ENCODE data around the gene SCD. TPM values are rescaled to one million over a fixed set of nuclear protein-coding genes. Genes with fewer than 3 reads are reported as not detected.

Gene SCD
- polyA plus RNA-seq, 2 donors = 57.6 to 73.1 TPM

- H3K4me3 ChIP-seq (ENCODE audit: low read depth in 1 of 2, low read length in 2 of 2) = no peak overlapping the region
- H3K9me3 ChIP-seq (ENCODE audit: control insufficient read depth in 2 of 2, insufficient read depth in 1 of 2, low read depth in 1 of 2, low read length in 1 of 2) = no peaks in the 10 kb centered on the region
- H3K4me1 ChIP-seq (ENCODE audit: control insufficient read depth in 2 of 2, insufficient read depth in 2 of 2, low read length in 1 of 2) = no peaks in the 10 kb centered on the region
- no peaks in the 10 kb centered on the region for H3K36me3 ChIP-seq (ENCODE audit: control insufficient read depth in 2 of 2, insufficient read depth in 2 of 2, low read length in 1 of 2)
- no peaks in the 10 kb centered on the region for H3K27me3 ChIP-seq (ENCODE audit: control insufficient read depth in 1 of 2, insufficient read depth in 2 of 2, low read length in 2 of 2)
- WGBS, 2 donors = 55 to 59% methylated on average over 4 of the region's 4 CpGs
- no peak overlapping the region for H3K27ac ChIP-seq (ENCODE audit: low read depth in 2 of 2, low read length in 1 of 2)
Observed at GRCh38 chr10:100338434-100339036, 8.5 kb upstream of the SCD start.

GRCh38 chr10:100339236-100339635 is 7.8 kb upstream of the SCD start:
- no peak overlapping the region for H3K27ac ChIP-seq (ENCODE audit: low read depth in 2 of 2, low read length in 1 of 2)
- no peak overlapping the region for H3K4me3 ChIP-seq (ENCODE audit: low read depth in 1 of 2, low read length in 2 of 2)
- no peaks in the 10 kb centered on the region for H3K27me3 ChIP-seq (ENCODE audit: control insufficient read depth in 1 of 2, insufficient read depth in 2 of 2, low read length in 2 of 2)
- H3K9me3 ChIP-seq (ENCODE audit: control insufficient read depth in 2 of 2, insufficient read depth in 1 of 2, low read depth in 1 of 2, low read length in 1 of 2) = no peaks in the 10 kb centered on the region
- no peaks in the 10 kb centered on the region for H3K4me1 ChIP-seq (ENCODE audit: control insufficient read depth in 2 of 2, insufficient read depth in 2 of 2, low read length in 1 of 2)
- no peaks in the 10 kb centered on the region for H3K36me3 ChIP-seq (ENCODE audit: control insufficient read depth in 2 of 2, insufficient read depth in 2 of 2, low read length in 1 of 2)
- WGBS, 2 donors = 57 to 62% methylated on average over 5 of the region's 5 CpGs

DNA sequence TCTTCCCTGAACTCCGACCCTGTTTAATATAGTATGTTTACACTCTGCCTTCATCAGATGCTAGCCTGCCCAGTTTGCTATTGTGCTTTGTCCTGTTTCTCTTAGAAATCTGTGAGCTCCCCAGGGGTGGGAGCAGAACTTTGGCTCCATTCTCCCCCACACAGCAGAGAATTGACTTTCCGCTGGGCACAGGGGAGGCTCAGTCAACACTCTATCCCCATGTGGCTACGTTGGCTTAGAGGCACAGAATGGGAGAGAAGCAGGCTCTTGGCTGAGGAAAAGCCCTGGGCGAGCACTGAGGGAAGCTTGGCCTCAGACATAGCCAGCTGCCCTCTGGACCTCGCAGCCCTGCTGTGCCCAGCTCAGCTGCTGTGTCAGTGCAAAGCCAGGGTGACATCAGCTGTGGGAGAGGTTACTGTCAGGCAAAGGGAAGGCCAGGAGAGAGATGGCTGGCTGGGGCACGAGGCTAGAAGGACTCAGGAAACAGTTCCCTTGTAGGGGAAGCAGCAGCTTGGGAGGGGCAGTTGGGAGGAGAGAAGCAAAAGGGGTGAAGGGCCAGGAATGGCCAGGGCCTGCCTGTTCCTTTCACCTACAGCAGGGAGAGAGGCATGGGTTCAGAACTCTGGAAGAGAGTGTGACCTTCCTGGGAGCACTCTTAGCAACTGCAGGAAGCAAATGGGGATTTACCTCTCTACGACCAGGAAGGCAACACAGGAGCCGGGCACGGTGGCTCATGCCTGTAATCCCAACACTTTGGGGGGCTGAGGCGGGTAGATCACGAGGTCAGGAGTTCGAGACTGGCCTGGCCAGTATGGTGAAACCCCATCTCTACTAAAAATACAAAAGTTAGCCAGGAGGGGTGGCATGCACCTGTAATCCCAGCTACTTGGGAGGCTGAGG is 5.8 kb upstream of the SCD start:
- no peaks in the 10 kb centered on the region for H3K27me3 ChIP-seq (ENCODE audit: control insufficient read depth in 1 of 2, insufficient read depth in 2 of 2, low read length in 2 of 2)
- H3K36me3 ChIP-seq (ENCODE audit: control insufficient read depth in 2 of 2, insufficient read depth in 2 of 2, low read length in 1 of 2) = no peaks in the 10 kb centered on the region
- 78% methylated on average over 12 of the region's 12 CpGs for WGBS, 2 donors
- no peaks in the 10 kb centered on the region for H3K4me1 ChIP-seq (ENCODE audit: control insufficient read depth in 2 of 2, insufficient read depth in 2 of 2, low read length in 1 of 2)
- no peak overlapping the region for H3K27ac ChIP-seq (ENCODE audit: low read depth in 2 of 2, low read length in 1 of 2)
- H3K4me3 ChIP-seq (ENCODE audit: low read depth in 1 of 2, low read length in 2 of 2) = no peak overlapping the region
- no peaks in the 10 kb centered on the region for H3K9me3 ChIP-seq (ENCODE audit: control insufficient read depth in 2 of 2, insufficient read depth in 1 of 2, low read depth in 1 of 2, low read length in 1 of 2)

GRCh38 chr10:100341953-100342626 is 4.9 kb upstream of the SCD start:
- no peaks in the 10 kb centered on the region for H3K4me1 ChIP-seq (ENCODE audit: control insufficient read depth in 2 of 2, insufficient read depth in 2 of 2, low read length in 1 of 2)
- 41 to 48% methylated on average over 9 of the region's 9 CpGs for WGBS, 2 donors
- no peak overlapping the region for H3K27ac ChIP-seq (ENCODE audit: low read depth in 2 of 2, low read length in 1 of 2)
- no peaks in the 10 kb centered on the region for H3K36me3 ChIP-seq (ENCODE audit: control insufficient read depth in 2 of 2, insufficient read depth in 2 of 2, low read length in 1 of 2)
- no peaks in the 10 kb centered on the region for H3K27me3 ChIP-seq (ENCODE audit: control insufficient read depth in 1 of 2, insufficient read depth in 2 of 2, low read length in 2 of 2)
- H3K4me3 ChIP-seq (ENCODE audit: low read depth in 1 of 2, low read length in 2 of 2) = no peak overlapping the region
- no peaks in the 10 kb centered on the region for H3K9me3 ChIP-seq (ENCODE audit: control insufficient read depth in 2 of 2, insufficient read depth in 1 of 2, low read depth in 1 of 2, low read length in 1 of 2)

- no peaks in the 10 kb centered on the region for H3K4me1 ChIP-seq (ENCODE audit: control insufficient read depth in 2 of 2, insufficient read depth in 2 of 2, low read length in 1 of 2)
- H3K36me3 ChIP-seq (ENCODE audit: control insufficient read depth in 2 of 2, insufficient read depth in 2 of 2, low read length in 1 of 2) = no peaks in the 10 kb centered on the region
- no peak overlapping the region for H3K27ac ChIP-seq (ENCODE audit: low read depth in 2 of 2, low read length in 1 of 2)
- H3K4me3 ChIP-seq (ENCODE audit: low read depth in 1 of 2, low read length in 2 of 2) = no peak overlapping the region
- no peaks in the 10 kb centered on the region for H3K9me3 ChIP-seq (ENCODE audit: control insufficient read depth in 2 of 2, insufficient read depth in 1 of 2, low read depth in 1 of 2, low read length in 1 of 2)
- H3K27me3 ChIP-seq (ENCODE audit: control insufficient read depth in 1 of 2, insufficient read depth in 2 of 2, low read length in 2 of 2) = no peaks in the 10 kb centered on the region
- WGBS, 2 donors = 82% methylated on average over 7 of the region's 7 CpGs
Observed at GRCh38 chr10:100342627-100342972, 4.4 kb upstream of the SCD start.

DNA sequence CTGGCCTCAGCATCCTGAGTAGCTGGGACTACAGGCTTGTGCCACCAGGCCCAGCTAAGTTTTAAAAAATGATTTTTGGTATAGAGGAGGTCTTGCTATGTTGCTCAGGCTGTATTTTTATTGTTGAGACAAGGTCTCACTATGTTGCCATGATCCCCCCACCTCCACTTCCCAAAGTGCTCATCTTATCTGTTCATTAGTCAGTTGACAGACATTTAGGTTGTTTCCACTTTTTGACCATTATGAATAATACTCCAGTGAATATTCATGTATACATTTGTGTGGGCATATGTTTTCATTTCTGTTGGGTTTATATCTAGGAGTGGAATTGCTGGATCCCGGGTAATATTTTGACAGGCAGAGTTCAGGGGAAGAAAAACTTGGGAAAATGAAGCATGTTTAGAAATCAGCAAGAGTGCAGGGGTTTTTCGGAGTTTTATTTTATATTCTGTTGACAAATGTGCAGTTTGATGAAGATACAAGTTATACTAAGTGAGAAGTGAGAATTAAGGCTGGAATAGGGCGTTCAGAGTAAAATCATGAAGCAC is 2.7 kb upstream of the SCD start:
- H3K4me1 ChIP-seq (ENCODE audit: control insufficient read depth in 2 of 2, insufficient read depth in 2 of 2, low read length in 1 of 2) = peaks cover 2 to 8% of the 10 kb centered on the region in 2 donors
- WGBS, 2 donors = 72 to 90% methylated on average over 3 of the region's 3 CpGs
- H3K27me3 ChIP-seq (ENCODE audit: control insufficient read depth in 1 of 2, insufficient read depth in 2 of 2, low read length in 2 of 2) = no peaks in the 10 kb centered on the region
- no peak overlapping the region for H3K27ac ChIP-seq (ENCODE audit: low read depth in 2 of 2, low read length in 1 of 2)
- H3K36me3 ChIP-seq (ENCODE audit: control insufficient read depth in 2 of 2, insufficient read depth in 2 of 2, low read length in 1 of 2) = peaks cover 0 to 5% of the 10 kb centered on the region in 2 donors
- H3K4me3 ChIP-seq (ENCODE audit: low read depth in 1 of 2, low read length in 2 of 2) = no peak overlapping the region
- no peaks in the 10 kb centered on the region for H3K9me3 ChIP-seq (ENCODE audit: control insufficient read depth in 2 of 2, insufficient read depth in 1 of 2, low read depth in 1 of 2, low read length in 1 of 2)

GRCh38 chr10:100345570-100346330 is 1.3 kb upstream of the SCD start:
- peaks cover 2 to 13% of the 10 kb centered on the region in 2 donors for H3K4me1 ChIP-seq (ENCODE audit: control insufficient read depth in 2 of 2, insufficient read depth in 2 of 2, low read length in 1 of 2)
- H3K27ac ChIP-seq (ENCODE audit: low read depth in 2 of 2, low read length in 1 of 2) = no peak overlapping the region
- peaks cover 0 to 7% of the 10 kb centered on the region in 2 donors for H3K36me3 ChIP-seq (ENCODE audit: control insufficient read depth in 2 of 2, insufficient read depth in 2 of 2, low read length in 1 of 2)
- 62 to 63% methylated on average over 9 of the region's 9 CpGs for WGBS, 2 donors
- H3K4me3 ChIP-seq (ENCODE audit: low read depth in 1 of 2, low read length in 2 of 2) = peak overlapping the region in 1 of 2 donors; percentile 64
- H3K9me3 ChIP-seq (ENCODE audit: control insufficient read depth in 2 of 2, insufficient read depth in 1 of 2, low read depth in 1 of 2, low read length in 1 of 2) = no peaks in the 10 kb centered on the region
- H3K27me3 ChIP-seq (ENCODE audit: control insufficient read depth in 1 of 2, insufficient read depth in 2 of 2, low read length in 2 of 2) = no peaks in the 10 kb centered on the region

DNA sequence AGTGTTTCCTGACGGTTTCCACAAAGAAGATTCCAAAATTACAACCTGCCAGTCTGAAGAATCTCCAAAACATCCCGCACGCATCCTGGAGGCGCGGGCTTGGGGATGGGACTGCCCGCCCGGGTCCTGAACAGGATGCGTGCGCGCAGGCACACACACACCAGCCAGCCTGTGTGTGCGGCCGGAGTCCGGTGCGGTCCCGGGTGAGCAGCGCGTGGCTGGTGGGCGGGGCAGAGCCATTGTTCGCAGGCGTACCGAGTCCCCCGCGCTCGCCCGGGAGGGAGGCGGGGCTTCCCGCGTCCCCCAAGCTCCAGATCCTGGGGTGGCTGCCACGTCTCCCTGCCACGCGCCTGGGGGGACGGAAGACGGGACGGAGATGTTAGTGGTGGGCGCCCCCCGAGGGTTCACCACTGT is 675 bp upstream of the SCD start:
- peaks cover 2 to 13% of the 10 kb centered on the region in 2 donors for H3K4me1 ChIP-seq (ENCODE audit: control insufficient read depth in 2 of 2, insufficient read depth in 2 of 2, low read length in 1 of 2)
- H3K36me3 ChIP-seq (ENCODE audit: control insufficient read depth in 2 of 2, insufficient read depth in 2 of 2, low read length in 1 of 2) = peaks cover 0 to 9% of the 10 kb centered on the region in 2 donors
- peak overlapping the region; percentile 64 to 83 for H3K4me3 ChIP-seq (ENCODE audit: low read depth in 1 of 2, low read length in 2 of 2)
- peak overlapping the region; percentile 31 to 33 for H3K27ac ChIP-seq (ENCODE audit: low read depth in 2 of 2, low read length in 1 of 2)
- no peaks in the 10 kb centered on the region for H3K27me3 ChIP-seq (ENCODE audit: control insufficient read depth in 1 of 2, insufficient read depth in 2 of 2, low read length in 2 of 2)
- 1 to 2% methylated on average over 36 of the region's 36 CpGs for WGBS, 2 donors
- H3K9me3 ChIP-seq (ENCODE audit: control insufficient read depth in 2 of 2, insufficient read depth in 1 of 2, low read depth in 1 of 2, low read length in 1 of 2) = no peaks in the 10 kb centered on the region

All from esophagus (tissue), 2 donors.